H9 (cell line): Measurements from ENCODE around the gene IFNGR1. TPM values are rescaled to one million over a fixed set of nuclear protein-coding genes. Genes with fewer than 3 reads are reported as not detected.
A peak's percentile ranks its signal among the peaks of the same experiment; 100 is the strongest.

ENCODE experiments used
- DNase-seq: peaks from one replicate; pipeline ENCODE4 v3.0.0-alpha.2; 2017
- H2AFZ ChIP-seq: one replicate; pipeline ENCODE4 v1.6.1; 2013; ENCODE audit warnings: mild to moderate bottlenecking, low read length, control low read depth, moderate library complexity
- H2AK5ac ChIP-seq: 2 replicates; pipeline ENCODE4 v1.6.1; 2013; ENCODE audit warnings: low read length, control low read depth, mixed read lengths; ENCODE audit not compliant: insufficient read length
- H2BK120ac ChIP-seq: one replicate; pipeline ENCODE4 v1.6.1; 2013; ENCODE audit warnings: low read depth, mild to moderate bottlenecking, low read length, control low read depth, inconsistent platforms; ENCODE audit not compliant: poor library complexity, severe bottlenecking
- H2BK12ac ChIP-seq: 2 replicates; pipeline ENCODE4 v1.6.1; 2013; ENCODE audit warnings: low read length, control low read depth, mixed read lengths, low read depth; ENCODE audit not compliant: insufficient read length
- H2BK15ac ChIP-seq: 2 replicates; pipeline ENCODE4 v1.6.1; 2013; ENCODE audit warnings: low read depth, low read length, control low read depth
- H2BK20ac ChIP-seq: one replicate; pipeline ENCODE4 v1.6.1; 2013; ENCODE audit warnings: low read depth, mild to moderate bottlenecking, low read length, control low read depth, inconsistent platforms; ENCODE audit not compliant: poor library complexity, severe bottlenecking
- H2BK5ac ChIP-seq: 2 replicates; pipeline ENCODE4 v1.6.1; 2013; ENCODE audit warnings: low read length, control low read depth, mixed read lengths; ENCODE audit not compliant: insufficient read length
- H3K14ac ChIP-seq: 2 replicates; pipeline ENCODE4 v1.6.1; 2013; ENCODE audit warnings: low read length, control low read depth; ENCODE audit not compliant: insufficient read depth
- H3K18ac ChIP-seq: 2 replicates; pipeline ENCODE4 v1.6.1; 2013; ENCODE audit warnings: low read depth, mild to moderate bottlenecking, mixed read lengths, low read length, control low read depth; ENCODE audit not compliant: insufficient read length
- H3K23ac ChIP-seq: 2 replicates; pipeline ENCODE4 v1.6.1; 2013; ENCODE audit warnings: low read length, control low read depth, mixed read lengths, low read depth; ENCODE audit not compliant: insufficient read length
- H3K23me2 ChIP-seq: 2 replicates; pipeline ENCODE4 v1.6.1; 2013; ENCODE audit warnings: low read depth, mild to moderate bottlenecking, mixed read lengths, low read length, control low read depth; ENCODE audit not compliant: insufficient read length, poor library complexity, severe bottlenecking
- H3K27ac ChIP-seq: 2 replicates; pipeline ENCODE4 v1.5.1; 2013; ENCODE audit warnings: low read length, control low read depth, mixed read lengths, low read depth; ENCODE audit not compliant: insufficient read length
- H3K27me3 ChIP-seq: 2 replicates; pipeline ENCODE4 v1.6.1; 2013; ENCODE audit warnings: low read length, control low read depth, inconsistent platforms; ENCODE audit not compliant: insufficient read depth
- H3K4ac ChIP-seq: 2 replicates; pipeline ENCODE4 v1.6.1; 2013; ENCODE audit warnings: low read depth, mild to moderate bottlenecking, control low read depth, inconsistent platforms, low read length, moderate library complexity
- H3K4me1 ChIP-seq: 2 replicates; pipeline ENCODE4 v1.6.1; 2013; ENCODE audit warnings: low read length, control low read depth, inconsistent platforms; ENCODE audit not compliant: insufficient read depth
- H3K4me2 ChIP-seq: 2 replicates; pipeline ENCODE4 v1.6.1; 2013; ENCODE audit warnings: low read length, control low read depth, mixed read lengths; ENCODE audit not compliant: insufficient read length, insufficient read depth
- H3K56ac ChIP-seq: 2 replicates; pipeline ENCODE4 v1.6.1; 2013; ENCODE audit warnings: low read depth, mild to moderate bottlenecking, mixed read lengths, low read length, control low read depth; ENCODE audit not compliant: insufficient read length
- H3K79me1 ChIP-seq: 2 replicates; pipeline ENCODE4 v1.6.1; 2013; ENCODE audit warnings: low read depth, mild to moderate bottlenecking, moderate library complexity, low read length, control low read depth, inconsistent platforms; ENCODE audit not compliant: insufficient read depth, poor library complexity, severe bottlenecking
- H3K79me2 ChIP-seq: 2 replicates; pipeline ENCODE4 v1.6.1; 2013; ENCODE audit warnings: low read length, control low read depth, inconsistent platforms; ENCODE audit not compliant: insufficient read depth
- H3K9ac ChIP-seq: 2 replicates; pipeline ENCODE4 v1.6.1; 2013; ENCODE audit warnings: low read length, control low read depth, mixed read lengths; ENCODE audit not compliant: insufficient read length; ENCODE audit errors: extremely low read depth
- H3K9me3 ChIP-seq: one replicate; pipeline ENCODE4 v1.6.1; 2013; ENCODE audit warnings: low read depth, low read length, inconsistent platforms; ENCODE audit not compliant: control insufficient read depth
- H3T11ph ChIP-seq: one replicate; pipeline ENCODE4 v1.6.1; 2013; ENCODE audit warnings: mild to moderate bottlenecking, low read length, control low read depth, inconsistent platforms
- H4K20me1 ChIP-seq: one replicate; pipeline ENCODE4 v1.6.1; 2013; ENCODE audit not compliant: control insufficient read depth, insufficient read length, insufficient read depth
- H4K5ac ChIP-seq: 2 replicates; pipeline ENCODE4 v1.6.1; 2013; ENCODE audit warnings: low read depth, mild to moderate bottlenecking, mixed read lengths, low read length, control low read depth; ENCODE audit not compliant: insufficient read length
- H4K8ac ChIP-seq: replicated peaks from 2 replicates; pipeline ENCODE4 v1.6.1; 2013; ENCODE audit warnings: low read length, control low read depth, mixed read lengths, low read depth; ENCODE audit not compliant: insufficient read length
- H4K91ac ChIP-seq: 2 replicates; pipeline ENCODE4 v1.6.1; 2013; ENCODE audit warnings: low read depth, mild to moderate bottlenecking, moderate library complexity, mixed read lengths, low read length, control low read depth; ENCODE audit not compliant: insufficient read length
- H3K27ac Mint-ChIP-seq, 3 experiments: 2 replicates in 2 of 3; 3 replicates in 1 of 3; pipeline ENCODE4 v1.8.0; 2020 to 2021; ENCODE audit warnings: mixed read lengths in 3 of 3, mild to moderate bottlenecking in 1 of 3, moderate library complexity in 1 of 3
- H3K27me3 Mint-ChIP-seq: 2 replicates; pipeline ENCODE4 v1.8.0; 2021; ENCODE audit warnings: low read depth, mild to moderate bottlenecking, moderate library complexity, mixed read lengths
- H3K36me3 Mint-ChIP-seq, 3 experiments: 2 replicates in 2 of 3; 3 replicates in 1 of 3; pipeline ENCODE4 v1.8.0; 2020 to 2021; ENCODE audit warnings: low read depth in 3 of 3, mixed read lengths in 3 of 3; ENCODE audit not compliant: insufficient read depth in 1 of 3
- H3K4me1 Mint-ChIP-seq, 2 experiments: 2 replicates each; pipeline ENCODE4 v1.8.0; 2020; ENCODE audit warnings: mixed read lengths in 2 of 2
- H3K4me3 Mint-ChIP-seq, 2 experiments: 2 replicates in 1 of 2; 3 replicates in 1 of 2; pipeline ENCODE4 v1.8.0; 2020 to 2021; ENCODE audit warnings: mild to moderate bottlenecking in 2 of 2, mixed read lengths in 2 of 2, moderate library complexity in 1 of 2
- H3K9me3 Mint-ChIP-seq, 2 experiments: 2 replicates in 1 of 2; 3 replicates in 1 of 2; pipeline ENCODE4 v1.8.0; 2020; ENCODE audit warnings: mild to moderate bottlenecking in 2 of 2, mixed read lengths in 2 of 2, moderate library complexity in 1 of 2
- CTCF ChIP-seq: fragments of 200-600 bp; sonication (generic); conservative IDR thresholded peaks from 3 replicates; pipeline ENCODE4 v1.8.0; 2021; ENCODE audit warnings: antibody characterized with exemption, mild to moderate bottlenecking
- WGBS: extraction: QIAGEN DNeasy Blood & Tissue Kit; methylation state at CpG from one replicate; pipeline ENCODE4 v1.1.7; 2013; ENCODE audit warnings: missing lambda C conversion rate, low lambda C conversion rate, mixed read lengths; ENCODE audit not compliant: insufficient read length; ENCODE audit errors: extremely low coverage; 5-methylcytosine and 5-hydroxymethylcytosine counted together
- total RNA-seq: library from RNA; stranded (reverse); gene quantifications from 2 replicates; pipeline ENCODE4 v1.2.1, GENCODE V29; 2021

Gene IFNGR1
- total RNA-seq, 1 experiment from 2014 or later: 32.2 TPM

DNA sequence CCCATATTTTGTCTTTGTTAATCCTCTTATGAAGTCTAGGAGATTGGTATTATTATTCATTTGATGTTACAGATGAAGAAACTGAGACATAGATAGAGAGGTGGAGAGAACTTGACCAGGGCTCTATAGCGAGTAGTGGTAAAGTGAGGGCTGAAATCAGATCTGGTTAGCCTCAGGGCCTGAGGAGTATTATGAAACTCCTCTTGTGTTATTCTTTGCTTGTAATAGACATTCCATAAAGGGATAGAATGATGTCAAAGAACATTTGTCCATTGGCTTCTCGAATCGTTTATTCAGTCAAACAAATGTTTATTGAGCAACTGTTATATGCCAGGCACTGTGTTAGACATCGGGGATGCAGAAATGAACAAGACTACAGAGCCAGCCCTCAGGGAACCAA lies 45.7 kb downstream of the IFNGR1 start, which contains the start of gene IL22RA2:
Gene IL22RA2, minus strand, starts transcription at position 144 of the 400 bp plus-strand sequence. CDS start 11,895 bp downstream, outside the sequence.
- Histone ChIP-seq H4K8ac (no peak within 1 kb of the TSS), H3K4ac (no peak within 1 kb of the TSS), H4K5ac (no peak within 1 kb of the TSS), H2AK5ac (no peak within 1 kb of the TSS), H3K4me1 (peaks cover 4% of the 10 kb centered on the region; the same call in 1 of the 2 replicates), H2BK12ac (no peak within 1 kb of the TSS), H4K91ac (no peak within 1 kb of the TSS), H3K23ac (no peak within 1 kb of the TSS), H3K27ac (no peak within 1 kb of the TSS), H3K9ac (no peak within 1 kb of the TSS), H3K56ac (no peak within 1 kb of the TSS), H3K14ac (no peak within 1 kb of the TSS), H3K79me2 (no peaks in the 10 kb centered on the region), H3T11ph (no peak within 1 kb of the TSS), H3K27me3 (no peaks in the 10 kb centered on the region), H4K20me1 (no peaks in the 10 kb centered on the region), H2BK20ac (no peak within 1 kb of the TSS), H2BK15ac (no peak within 1 kb of the TSS), H3K9me3 (no peaks in the 10 kb centered on the region), H3K23me2 (no peaks in the 10 kb centered on the region), H3K18ac (no peak within 1 kb of the TSS), H2BK120ac (no peak within 1 kb of the TSS), H3K79me1 (no peaks in the 10 kb centered on the region), H2BK5ac (no peak within 1 kb of the TSS), H3K4me2 (no peak within 1 kb of the TSS), H2AFZ (no peak within 1 kb of the TSS)
- DNase-seq: no peak
- peaks cover 6% of the 10 kb centered on the region for H3K27me3 Mint-ChIP-seq
- TF ChIP-seq CTCF: no peak
- peaks cover 12 to 16% (median 13%) of the 10 kb centered on the region in 3 experiments; a peak in 6 of 7 replicates for H3K36me3 Mint-ChIP-seq
- peaks cover 27% of the 10 kb centered on the region in 2 experiments for H3K4me1 Mint-ChIP-seq
- peak within 1 kb of the TSS in 1 of 3 experiments; percentile 82; a peak in 1 of 7 replicates for H3K27ac Mint-ChIP-seq
- peaks cover 9 to 26% of the 10 kb centered on the region in 2 experiments; a peak in 4 of 5 replicates for H3K9me3 Mint-ChIP-seq
- WGBS: no CpG with 5 or more reads among the region's 4 CpGs
- H3K4me3 Mint-ChIP-seq: no peak within 1 kb of the TSS
